Heart left ventricle (tissue), 13 donors: Measurements from ENCODE around the gene SLC22A7.

Source experiments
- CTCF ChIP-seq, 12 donors: fragments of 200-600 bp; sonication (generic) in 4 of 12; IDR thresholded peaks; one replicate each; pipeline versions ENCODE4 v1.5.0 to v1.8.0; 2018 to 2022; ENCODE audit warnings: antibody characterized with exemption in 12 of 12, mild to moderate bottlenecking in 5 of 12
- POLR2A ChIP-seq, 2 donors: fragments of 450-650 bp; IDR thresholded peaks; one replicate each; pipeline ENCODE4 v1.6.1; 2017; ENCODE audit warnings: antibody characterized with exemption in 2 of 2, mild to moderate bottlenecking in 2 of 2, moderate library complexity in 2 of 2
- donor health status: ischemic (EF 13 %, LVEDD 7.1; RV severe dilation, severe dysfunction).
- donor health status: DM: no; HTN: yes; CAD: no.
- donor health status: DM: no; HTN: no; CAD: no.
- donor health status: ischemic (EF 25% LVEDD 6.9; RV normal size, moderate dysfunction).
- donor health status: ischemic (EF 25% LVEDD 5.7; RV mildly dilated, moderate dysfunction).
- donor health status: ischemic (EF 35%, LVEDD 5.7; RV mildly dilated, moderate dysfunction).
- donor health status: nonischemic (EF 11% LVEDD 7.7; RV severe dilation, severe dysfunction).
- donor health status: DM: yes; HTN: yes; CAD: no.
- donor health status: PGD.
- donor health status: ischemic (EF 29% LVEDD 5.4; RV normal size, mild dysfunction).
- donor health status: nonischemic (EF 23%, LVEDD 6.1; RV moderate dilation, normal function).

DNA sequence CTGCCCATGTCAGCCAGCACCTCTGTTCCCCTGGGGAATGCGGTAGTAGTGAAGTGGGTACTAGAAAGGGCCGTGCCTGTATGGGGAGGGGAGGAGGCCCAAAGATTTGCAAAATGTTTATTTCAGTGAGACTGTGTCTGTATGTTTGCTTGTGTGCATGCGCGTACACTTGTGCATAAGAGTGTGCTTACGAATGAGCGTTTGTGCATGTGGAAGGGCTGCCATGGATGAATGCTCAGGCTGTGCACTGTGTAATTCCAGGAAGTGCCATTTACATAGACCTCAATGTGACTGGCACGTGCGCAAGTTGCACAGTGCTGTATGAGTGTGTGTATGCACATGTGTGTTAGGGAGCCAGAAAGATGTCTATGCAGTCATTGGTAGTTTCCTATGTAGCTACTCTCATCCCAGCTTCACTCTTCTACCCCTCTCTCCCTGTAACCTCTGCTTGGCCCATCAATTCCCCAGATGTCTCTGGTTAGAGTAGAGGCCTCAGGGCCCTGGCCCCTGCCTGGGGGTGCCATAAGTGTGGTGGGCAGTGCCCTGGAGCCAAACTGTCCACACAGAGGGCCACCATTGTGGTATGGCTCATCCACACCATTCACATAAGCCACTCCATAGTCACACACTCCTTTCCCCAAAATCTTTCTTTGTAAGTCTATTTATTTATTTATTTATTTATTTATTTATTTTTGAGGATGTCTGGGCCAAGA is 26.8 kb upstream of the SLC22A7 start:
- TF ChIP-seq CTCF (IDR thresholded peaks at IDR 0.05) (no peak), POLR2A (IDR thresholded peaks at IDR 0.05) (no peak)
